Measurements from ENCODE around the gene DPP10.

DPP10 gene

GRCh38 chr2:115400940-115401339 is 958.5 kb downstream of the DPP10 start:
- TF ChIP-seq TAF1 (IDR thresholded peaks at IDR 0.05; ENCODE audit: borderline replicate concordance, insufficient read depth, low read length), result no peak
- TF ChIP-seq REST (IDR thresholded peaks at IDR 0.05; ENCODE audit: insufficient read depth in 1 of 2, low read depth in 2 of 2, low read length in 2 of 2), result no peak
- no peak for TF ChIP-seq POLR2AphosphoS5 (IDR thresholded peaks at IDR 0.05; ENCODE audit: low read depth, low read length)
- TF ChIP-seq SIN3A (IDR thresholded peaks at IDR 0.05; ENCODE audit: borderline replicate concordance, insufficient read depth, low read length), result no peak
- TF ChIP-seq FOXP2 (optimal IDR thresholded peaks at IDR 0.05; ENCODE audit: borderline replicate concordance, extremely low read depth, extremely low read length, insufficient read depth), result no peak

DNA sequence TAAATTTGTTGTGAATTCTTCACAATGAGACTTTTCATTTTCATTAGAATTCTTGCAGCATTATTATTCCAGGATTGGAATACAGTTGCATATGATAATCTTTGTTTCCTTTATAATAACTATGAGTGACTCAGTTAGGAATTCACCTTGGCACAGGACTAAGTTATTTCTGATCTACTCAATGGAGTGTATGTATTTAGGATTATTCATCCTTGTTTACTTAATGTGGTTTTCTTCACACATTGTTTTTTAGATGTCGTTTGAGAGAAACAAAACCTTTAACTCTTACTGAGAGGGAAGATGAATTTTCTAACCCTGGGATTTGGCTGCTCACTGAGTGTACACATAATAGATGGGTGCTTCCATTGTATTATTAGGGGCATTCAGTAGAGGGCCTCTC is 970.1 kb downstream of the DPP10 start:
- no peak for TF ChIP-seq REST (IDR thresholded peaks at IDR 0.05; ENCODE audit: insufficient read depth in 1 of 2, low read depth in 2 of 2, low read length in 2 of 2)

DNA sequence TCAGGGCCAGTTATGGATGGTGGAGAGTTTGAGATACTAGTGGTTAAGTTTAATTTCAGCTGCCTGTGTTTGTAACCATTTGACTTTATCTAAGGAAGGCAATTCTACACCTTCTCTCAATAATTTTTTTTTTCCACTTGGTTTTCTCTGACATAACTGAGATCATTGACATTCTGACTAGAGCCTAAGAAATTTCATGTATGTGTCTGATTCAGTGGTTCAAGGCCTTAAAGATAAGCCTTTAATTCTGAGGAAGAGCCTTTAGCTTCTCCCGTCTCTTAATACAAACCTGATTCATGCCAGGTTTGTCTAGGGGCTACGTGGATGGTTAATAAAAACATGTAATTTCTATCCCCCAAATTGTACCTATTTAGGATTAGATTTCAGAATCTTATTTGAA is 971.4 kb downstream of the DPP10 start:
- no peak for TF ChIP-seq TAF1 (IDR thresholded peaks at IDR 0.05; ENCODE audit: borderline replicate concordance, insufficient read depth, low read length)
- no peak for TF ChIP-seq REST (IDR thresholded peaks at IDR 0.05; ENCODE audit: insufficient read depth in 1 of 2, low read depth in 2 of 2, low read length in 2 of 2)
- no peak for TF ChIP-seq FOXP2 (optimal IDR thresholded peaks at IDR 0.05; ENCODE audit: borderline replicate concordance, extremely low read depth, extremely low read length, insufficient read depth)
- TF ChIP-seq SIN3A (IDR thresholded peaks at IDR 0.05; ENCODE audit: borderline replicate concordance, insufficient read depth, low read length), result no peak
- TF ChIP-seq POLR2AphosphoS5 (IDR thresholded peaks at IDR 0.05; ENCODE audit: low read depth, low read length), result no peak

DNA sequence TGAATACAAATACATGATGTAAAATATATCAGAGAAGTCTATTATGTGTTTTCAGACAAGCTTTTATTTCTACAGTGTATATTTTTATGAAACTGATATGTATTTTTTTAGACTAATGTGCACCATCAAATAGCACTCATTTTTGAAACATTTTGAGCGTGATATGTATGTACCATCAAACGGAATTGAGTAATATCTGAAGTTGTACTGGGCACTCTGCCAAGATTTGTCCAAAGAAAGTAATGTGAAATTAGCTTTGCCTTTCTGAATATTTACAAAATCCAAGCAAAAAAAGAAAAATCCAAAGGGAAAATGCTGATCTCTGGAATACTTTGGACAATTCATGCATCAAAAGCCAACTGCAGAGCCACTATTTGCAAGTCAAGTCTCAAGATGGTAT is 972.0 kb downstream of the DPP10 start:
- TF ChIP-seq TAF1 (IDR thresholded peaks at IDR 0.05; ENCODE audit: borderline replicate concordance, insufficient read depth, low read length) (no peak), REST (IDR thresholded peaks at IDR 0.05; ENCODE audit: insufficient read depth in 1 of 2, low read depth in 2 of 2, low read length in 2 of 2) (no peak), FOXP2 (optimal IDR thresholded peaks at IDR 0.05; ENCODE audit: borderline replicate concordance, extremely low read depth, extremely low read length, insufficient read depth) (no peak), SIN3A (IDR thresholded peaks at IDR 0.05; ENCODE audit: borderline replicate concordance, insufficient read depth, low read length) (no peak), POLR2AphosphoS5 (IDR thresholded peaks at IDR 0.05; ENCODE audit: low read depth, low read length) (no peak)

- TF ChIP-seq SIN3A (IDR thresholded peaks at IDR 0.05; ENCODE audit: borderline replicate concordance, insufficient read depth, low read length) (no peak), REST (IDR thresholded peaks at IDR 0.05; ENCODE audit: insufficient read depth in 1 of 2, low read depth in 2 of 2, low read length in 2 of 2) (no peak), TAF1 (IDR thresholded peaks at IDR 0.05; ENCODE audit: borderline replicate concordance, insufficient read depth, low read length) (no peak), POLR2AphosphoS5 (IDR thresholded peaks at IDR 0.05; ENCODE audit: low read depth, low read length) (no peak)
Observed at GRCh38 chr2:115422004-115422634, 979.7 kb downstream of the DPP10 start.
